Measurements from ENCODE around the gene GPR158.

The GPR158 gene

GRCh38 chr10:25465582-25466372 lies 291.0 kb downstream of the GPR158 start:
- Histone ChIP-seq H3K4me1 (ENCODE audit: insufficient read depth, low read length) (no peaks in the 10 kb centered on the region), H3K4me3 (ENCODE audit: low read length) (no peak overlapping the region), H3K36me3 (ENCODE audit: insufficient read depth, low read length) (no peaks in the 10 kb centered on the region), H3K9me3 (ENCODE audit: low read length) (no peaks in the 10 kb centered on the region), H3K27me3 (ENCODE audit: insufficient read depth, low read length) (no peaks in the 10 kb centered on the region), H2AFZ (ENCODE audit: low read depth, low read length) (no peak overlapping the region)

DNA sequence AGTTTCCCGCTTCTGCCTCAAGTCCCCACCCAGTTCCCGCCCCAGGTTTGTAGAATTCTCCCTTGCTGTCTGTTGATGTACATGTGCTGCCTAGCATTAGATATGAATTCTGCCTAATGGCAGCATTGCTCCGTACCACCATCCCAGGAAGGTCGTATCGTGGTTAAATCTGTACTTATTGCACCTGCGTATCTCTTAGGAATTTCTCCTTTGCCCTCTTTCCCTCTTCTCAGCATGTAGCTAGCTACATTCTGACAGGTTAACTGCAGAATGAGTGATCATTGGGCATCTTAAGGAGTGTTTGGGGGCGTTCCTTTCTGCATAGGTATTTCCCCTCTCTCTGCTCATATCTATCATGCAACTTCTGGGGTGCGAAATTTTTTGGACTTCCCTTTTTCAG lies 293.1 kb downstream of the GPR158 start:
- Histone ChIP-seq H3K4me3 (ENCODE audit: low read length) (no peak overlapping the region), H3K27me3 (ENCODE audit: insufficient read depth, low read length) (no peaks in the 10 kb centered on the region), H2AFZ (ENCODE audit: low read depth, low read length) (no peak overlapping the region), H3K4me1 (ENCODE audit: insufficient read depth, low read length) (no peaks in the 10 kb centered on the region), H3K9me3 (ENCODE audit: low read length) (no peaks in the 10 kb centered on the region), H3K36me3 (ENCODE audit: insufficient read depth, low read length) (no peaks in the 10 kb centered on the region)

DNA sequence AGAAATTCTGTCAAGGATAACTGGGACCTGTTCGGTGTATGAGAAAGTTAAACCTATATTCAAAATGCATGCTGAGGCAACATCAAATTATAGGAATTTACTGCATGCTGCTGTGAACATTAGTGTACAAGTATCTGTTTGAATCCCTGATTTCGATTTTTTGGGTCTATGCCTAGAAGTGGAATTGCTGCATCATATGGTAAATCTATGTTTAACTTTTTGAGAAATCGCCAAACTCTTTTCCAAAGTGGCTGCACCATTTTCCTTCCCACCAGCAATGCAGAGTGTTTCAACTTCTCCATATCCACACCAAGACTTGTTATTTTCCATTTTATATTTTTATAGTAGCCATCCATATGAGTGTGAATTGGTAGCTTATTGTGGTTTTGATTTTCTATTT lies 306.7 kb downstream of the GPR158 start:
- no peak overlapping the region for H3K4me3 ChIP-seq (ENCODE audit: low read length)
- no peaks in the 10 kb centered on the region for H3K4me1 ChIP-seq (ENCODE audit: insufficient read depth, low read length)
- no peaks in the 10 kb centered on the region for H3K36me3 ChIP-seq (ENCODE audit: insufficient read depth, low read length)
- peaks cover 5% of the 10 kb centered on the region for H3K9me3 ChIP-seq (ENCODE audit: low read length)
- H3K27me3 ChIP-seq (ENCODE audit: insufficient read depth, low read length), result no peaks in the 10 kb centered on the region
- H2AFZ ChIP-seq (ENCODE audit: low read depth, low read length), result no peak overlapping the region

- peaks cover 6% of the 10 kb centered on the region for H3K9me3 ChIP-seq (ENCODE audit: low read length)
- no peaks in the 10 kb centered on the region for H3K36me3 ChIP-seq (ENCODE audit: insufficient read depth, low read length)
- H3K4me3 ChIP-seq (ENCODE audit: low read length), result no peak overlapping the region
- H2AFZ ChIP-seq (ENCODE audit: low read depth, low read length), result no peak overlapping the region
- no peaks in the 10 kb centered on the region for H3K27me3 ChIP-seq (ENCODE audit: insufficient read depth, low read length)
- no peaks in the 10 kb centered on the region for H3K4me1 ChIP-seq (ENCODE audit: insufficient read depth, low read length)
Observed at GRCh38 chr10:25483999-25484398, 309.2 kb downstream of the GPR158 start.

DNA sequence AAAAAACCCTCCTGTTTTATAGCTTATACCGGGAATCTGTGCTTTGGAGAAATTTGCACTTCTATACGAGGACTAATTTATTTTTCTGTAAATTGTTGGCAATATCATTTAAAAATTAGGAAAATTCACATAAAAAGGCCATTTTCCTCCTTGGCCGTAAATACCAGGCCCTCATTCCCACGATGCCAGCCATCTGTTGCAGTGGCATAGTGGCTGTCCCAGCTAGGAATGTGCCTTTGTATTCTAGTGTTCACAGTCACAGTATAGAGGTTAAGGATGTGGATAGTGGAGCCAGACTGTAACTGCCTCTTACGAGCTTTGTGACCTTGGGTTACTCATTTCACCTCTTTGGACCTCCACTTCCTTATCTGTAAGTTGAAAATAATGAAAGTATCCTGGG lies 312.5 kb downstream of the GPR158 start:
- H3K9me3 ChIP-seq (ENCODE audit: low read length), result peaks cover 6% of the 10 kb centered on the region
- no peaks in the 10 kb centered on the region for H3K27me3 ChIP-seq (ENCODE audit: insufficient read depth, low read length)
- H3K36me3 ChIP-seq (ENCODE audit: insufficient read depth, low read length), result no peaks in the 10 kb centered on the region
- H2AFZ ChIP-seq (ENCODE audit: low read depth, low read length), result no peak overlapping the region
- H3K4me1 ChIP-seq (ENCODE audit: insufficient read depth, low read length), result peaks cover 14% of the 10 kb centered on the region
- H3K4me3 ChIP-seq (ENCODE audit: low read length), result no peak overlapping the region

DNA sequence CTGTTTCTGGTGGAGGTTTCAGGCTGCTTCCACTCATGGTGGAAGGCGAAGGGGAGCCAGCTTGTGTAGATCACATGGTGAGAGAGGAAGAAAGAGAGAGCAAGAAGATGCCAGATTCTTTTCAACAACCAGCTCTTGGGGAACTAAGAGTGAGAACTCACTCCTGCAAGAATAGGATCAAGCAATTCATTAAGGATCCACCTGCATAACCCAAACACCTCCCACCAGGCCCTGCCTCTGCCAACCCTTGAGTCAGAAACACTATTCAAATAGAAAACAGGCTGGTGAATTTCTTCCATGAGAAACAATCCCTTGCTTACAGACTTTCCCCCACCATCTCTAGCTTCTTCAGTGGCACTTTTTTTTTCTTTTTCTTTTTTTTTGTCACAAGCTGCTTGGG lies 317.2 kb downstream of the GPR158 start:
- no peaks in the 10 kb centered on the region for H3K36me3 ChIP-seq (ENCODE audit: insufficient read depth, low read length)
- peak overlapping the region; percentile 53 for H2AFZ ChIP-seq (ENCODE audit: low read depth, low read length)

DNA sequence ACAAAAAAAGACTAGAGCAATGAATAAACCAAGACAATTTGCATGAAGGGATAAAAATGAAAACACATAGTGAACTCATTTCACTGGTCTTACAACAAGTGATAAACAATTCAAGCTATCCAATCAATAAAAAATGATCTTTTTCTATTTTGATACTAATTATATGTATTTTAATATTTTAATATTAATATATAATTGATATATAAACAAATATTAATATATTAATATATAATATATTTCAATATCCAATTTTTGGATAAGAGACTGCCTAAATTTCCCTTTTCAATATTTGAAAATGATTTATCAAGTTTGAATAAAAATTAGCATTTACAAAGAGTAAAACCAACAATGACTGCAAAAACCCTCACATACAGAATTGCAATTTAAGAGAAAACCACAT lies 317.9 kb downstream of the GPR158 start:
- no peak overlapping the region for H3K4me3 ChIP-seq (ENCODE audit: low read length)
- no peaks in the 10 kb centered on the region for H3K27me3 ChIP-seq (ENCODE audit: insufficient read depth, low read length)
- no peaks in the 10 kb centered on the region for H3K36me3 ChIP-seq (ENCODE audit: insufficient read depth, low read length)
- peaks cover 36% of the 10 kb centered on the region for H3K4me1 ChIP-seq (ENCODE audit: insufficient read depth, low read length)
- H3K9me3 ChIP-seq (ENCODE audit: low read length), result no peaks in the 10 kb centered on the region
- H2AFZ ChIP-seq (ENCODE audit: low read depth, low read length), result peak overlapping the region; percentile 53

More for the DNA sequence above, 317.2 kb downstream of the GPR158 start:
- no peak overlapping the region for H3K4me3 ChIP-seq (ENCODE audit: low read length)
- H3K9me3 ChIP-seq (ENCODE audit: low read length), result no peaks in the 10 kb centered on the region
- peaks cover 36% of the 10 kb centered on the region for H3K4me1 ChIP-seq (ENCODE audit: insufficient read depth, low read length)
- H3K27me3 ChIP-seq (ENCODE audit: insufficient read depth, low read length), result no peaks in the 10 kb centered on the region

- Histone ChIP-seq H2AFZ (ENCODE audit: low read depth, low read length) (no peak overlapping the region), H3K36me3 (ENCODE audit: insufficient read depth, low read length) (no peaks in the 10 kb centered on the region), H3K4me1 (ENCODE audit: insufficient read depth, low read length) (peaks cover 36% of the 10 kb centered on the region), H3K9me3 (ENCODE audit: low read length) (no peaks in the 10 kb centered on the region), H3K4me3 (ENCODE audit: low read length) (no peak overlapping the region), H3K27me3 (ENCODE audit: insufficient read depth, low read length) (no peaks in the 10 kb centered on the region)
Observed at GRCh38 chr10:25493122-25493893, 318.5 kb downstream of the GPR158 start.

DNA sequence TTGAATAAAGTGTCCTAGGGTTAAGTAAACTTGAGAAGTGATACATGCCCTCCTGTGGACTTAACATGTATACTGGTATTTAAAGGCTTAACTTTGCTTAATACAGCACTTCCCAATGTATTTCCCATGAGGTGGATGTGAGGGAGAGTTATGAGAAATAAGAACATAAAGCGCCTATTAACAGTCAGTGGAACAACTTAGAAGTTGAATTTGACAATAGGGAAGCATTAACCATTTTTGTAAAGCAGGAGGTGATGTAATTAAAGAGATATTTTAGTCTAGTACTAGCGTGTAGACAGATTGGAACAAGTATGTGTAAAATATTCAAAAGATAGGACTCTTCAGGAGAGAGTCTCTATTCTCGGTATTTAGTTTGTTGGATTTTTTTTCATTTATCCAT lies 322.4 kb downstream of the GPR158 start:
- Histone ChIP-seq H2AFZ (ENCODE audit: low read depth, low read length) (no peak overlapping the region), H3K4me3 (ENCODE audit: low read length) (no peak overlapping the region), H3K27me3 (ENCODE audit: insufficient read depth, low read length) (no peaks in the 10 kb centered on the region), H3K9me3 (ENCODE audit: low read length) (no peaks in the 10 kb centered on the region), H3K36me3 (ENCODE audit: insufficient read depth, low read length) (no peaks in the 10 kb centered on the region), H3K4me1 (ENCODE audit: insufficient read depth, low read length) (peaks cover 22% of the 10 kb centered on the region)

DNA sequence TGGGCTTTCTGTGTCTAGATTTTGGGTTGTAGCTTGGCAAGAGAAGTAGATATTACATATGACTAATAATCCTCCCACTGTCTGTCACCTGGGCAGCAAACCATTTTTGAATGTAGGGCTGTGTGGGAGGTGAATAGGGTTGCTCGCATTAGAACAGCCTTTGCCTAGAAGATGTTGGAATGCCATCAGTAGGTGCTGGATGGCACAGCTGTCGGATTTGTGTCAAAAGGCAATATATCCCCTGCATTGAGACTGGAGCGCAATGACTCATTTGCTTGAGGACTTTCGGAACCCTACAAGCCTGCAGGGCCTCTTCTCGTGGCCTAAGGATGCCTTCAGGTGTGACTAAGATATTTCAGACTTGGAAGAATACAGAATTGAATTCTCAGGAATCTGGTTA lies 323.8 kb downstream of the GPR158 start:
- Histone ChIP-seq H3K27me3 (ENCODE audit: insufficient read depth, low read length) (no peaks in the 10 kb centered on the region), H3K4me1 (ENCODE audit: insufficient read depth, low read length) (peaks cover 13% of the 10 kb centered on the region), H2AFZ (ENCODE audit: low read depth, low read length) (no peak overlapping the region), H3K36me3 (ENCODE audit: insufficient read depth, low read length) (no peaks in the 10 kb centered on the region), H3K4me3 (ENCODE audit: low read length) (no peak overlapping the region), H3K9me3 (ENCODE audit: low read length) (no peaks in the 10 kb centered on the region)

DNA sequence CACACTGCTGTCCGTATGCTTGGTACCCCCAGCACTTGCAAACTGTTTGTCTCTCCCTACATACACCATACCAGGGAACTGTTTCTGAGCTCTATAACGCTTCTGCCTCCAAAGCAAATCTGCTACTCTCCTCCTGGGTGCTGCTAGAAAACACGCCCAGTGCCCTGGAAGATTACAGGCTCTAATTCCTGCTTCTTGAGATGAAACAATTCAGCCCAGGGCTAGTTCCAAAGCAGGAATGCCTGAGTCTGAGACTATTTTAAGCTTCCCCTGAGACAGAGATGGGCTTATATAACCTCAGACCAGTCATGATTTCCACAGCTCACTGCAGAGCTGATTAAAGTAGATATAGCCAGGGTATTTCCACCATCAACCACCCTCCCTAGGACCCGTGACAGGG lies 327.1 kb downstream of the GPR158 start:
- Histone ChIP-seq H3K27me3 (ENCODE audit: insufficient read depth, low read length) (no peaks in the 10 kb centered on the region), H3K4me1 (ENCODE audit: insufficient read depth, low read length) (no peaks in the 10 kb centered on the region), H3K36me3 (ENCODE audit: insufficient read depth, low read length) (no peaks in the 10 kb centered on the region), H3K4me3 (ENCODE audit: low read length) (no peak overlapping the region), H3K9me3 (ENCODE audit: low read length) (no peaks in the 10 kb centered on the region), H2AFZ (ENCODE audit: low read depth, low read length) (no peak overlapping the region)

- Histone ChIP-seq H3K4me3 (ENCODE audit: low read length) (no peak overlapping the region), H2AFZ (ENCODE audit: low read depth, low read length) (no peak overlapping the region), H3K27me3 (ENCODE audit: insufficient read depth, low read length) (no peaks in the 10 kb centered on the region), H3K4me1 (ENCODE audit: insufficient read depth, low read length) (no peaks in the 10 kb centered on the region), H3K36me3 (ENCODE audit: insufficient read depth, low read length) (no peaks in the 10 kb centered on the region), H3K9me3 (ENCODE audit: low read length) (no peaks in the 10 kb centered on the region)
Observed at GRCh38 chr10:25502453-25502852, 327.7 kb downstream of the GPR158 start.

GRCh38 chr10:25504306-25504705 lies 329.5 kb downstream of the GPR158 start:
- Histone ChIP-seq H3K9me3 (ENCODE audit: low read length) (no peaks in the 10 kb centered on the region), H3K4me3 (ENCODE audit: low read length) (no peak overlapping the region), H2AFZ (ENCODE audit: low read depth, low read length) (no peak overlapping the region), H3K4me1 (ENCODE audit: insufficient read depth, low read length) (no peaks in the 10 kb centered on the region), H3K27me3 (ENCODE audit: insufficient read depth, low read length) (no peaks in the 10 kb centered on the region), H3K36me3 (ENCODE audit: insufficient read depth, low read length) (no peaks in the 10 kb centered on the region)
